GM23338 (cell line): ENCODE results near the gene CTSW. TPM values are rescaled to one million over a fixed set of nuclear protein-coding genes. Genes with fewer than 3 reads are reported as not detected.

Experiments
- ATAC-seq: fragments of 200-7000 bp; cut with Tn5 transposase; 3 replicates; pipeline ENCODE4 v1.9.1; 2020
- DNase-seq: peaks from one replicate; pipeline ENCODE4 v3.0.0-alpha.2; 2015; ENCODE audit warnings: low spot score
- H2AFZ ChIP-seq: fragments of 200-600 bp; sonication (generic); 2 replicates; pipeline ENCODE4 v1.8.0; 2016; ENCODE audit warnings: antibody characterized with exemption, mild to moderate bottlenecking, moderate library complexity
- H3F3A ChIP-seq: fragments of 200-600 bp; sonication (generic); replicated peaks from 2 replicates; pipeline ENCODE4 v1.8.0; 2017; ENCODE audit warnings: antibody characterized with exemption, mixed run types, low read depth
- H3K27ac ChIP-seq: fragments of 200-600 bp; sonication (generic); 2 replicates; pipeline ENCODE4 v1.6.1; 2016; ENCODE audit warnings: low read depth
- H3K27me3 ChIP-seq: fragments of 200-600 bp; sonication (generic); 2 replicates; pipeline ENCODE4 v1.8.0; 2016; ENCODE audit warnings: mild to moderate bottlenecking, mixed run types, moderate library complexity; ENCODE audit not compliant: insufficient read depth
- H3K36me3 ChIP-seq: fragments of 200-600 bp; sonication (generic); 2 replicates; pipeline ENCODE4 v1.8.0; 2016; ENCODE audit warnings: mild to moderate bottlenecking; ENCODE audit not compliant: insufficient read depth
- H3K4me1 ChIP-seq: fragments of 200-600 bp; sonication (generic); 2 replicates; pipeline ENCODE4 v1.8.0; 2016; ENCODE audit warnings: mild to moderate bottlenecking, moderate library complexity; ENCODE audit not compliant: insufficient read depth
- H3K4me2 ChIP-seq: fragments of 200-600 bp; sonication (generic); 2 replicates; pipeline ENCODE4 v1.7.1; 2017; ENCODE audit warnings: mixed run types
- H3K4me3 ChIP-seq: fragments of 200-600 bp; sonication (generic); 2 replicates; pipeline ENCODE4 v1.6.1; 2016; ENCODE audit warnings: mixed run types
- H3K79me2 ChIP-seq: fragments of 200-600 bp; sonication (generic); replicated peaks from 2 replicates; pipeline ENCODE4 v1.8.0; 2017; ENCODE audit warnings: mild to moderate bottlenecking; ENCODE audit not compliant: insufficient read depth
- H3K9me2 ChIP-seq: fragments of 200-600 bp; sonication (generic); 2 replicates; pipeline ENCODE4 v1.8.0; 2017; ENCODE audit not compliant: insufficient read depth
- H4K20me1 ChIP-seq: fragments of 200-600 bp; sonication (generic); replicated peaks from 2 replicates; pipeline ENCODE4 v1.8.0; 2017; ENCODE audit warnings: mild to moderate bottlenecking; ENCODE audit not compliant: insufficient read depth
- H3K27ac Mint-ChIP-seq: 2 replicates; pipeline ENCODE4 v1.8.0; 2020; ENCODE audit warnings: inconsistent platforms, mild to moderate bottlenecking, moderate library complexity, mixed read lengths
- H3K27me3 Mint-ChIP-seq: 3 replicates; pipeline ENCODE4 v1.8.0; 2022; ENCODE audit warnings: low read depth, mild to moderate bottlenecking, moderate library complexity, mixed read lengths, inconsistent platforms; ENCODE audit not compliant: insufficient read depth, poor library complexity
- H3K36me3 Mint-ChIP-seq: 3 replicates; pipeline ENCODE4 v1.8.0; 2021; ENCODE audit warnings: low read depth, mild to moderate bottlenecking, inconsistent platforms, moderate library complexity, mixed read lengths
- H3K4me1 Mint-ChIP-seq: 3 replicates; pipeline ENCODE4 v1.8.0; 2020; ENCODE audit warnings: mild to moderate bottlenecking, inconsistent platforms, mixed read lengths
- H3K4me3 Mint-ChIP-seq: 3 replicates; pipeline ENCODE4 v1.8.0; 2021; ENCODE audit warnings: moderate library complexity, mild to moderate bottlenecking, inconsistent platforms, mixed read lengths
- H3K9me3 Mint-ChIP-seq: 3 replicates; pipeline ENCODE4 v1.8.0; 2020; ENCODE audit warnings: moderate library complexity, mild to moderate bottlenecking, inconsistent platforms, mixed read lengths
- EZH2 ChIP-seq: fragments of 200-600 bp; sonication (generic); IDR thresholded peaks from one replicate; pipeline ENCODE4 v1.8.0; 2017; ENCODE audit warnings: antibody characterized with exemption, mild to moderate bottlenecking, low read depth; ENCODE audit not compliant: unreplicated experiment
- EZH2phosphoT487 ChIP-seq: fragments of 200-600 bp; sonication (generic); IDR thresholded peaks from one replicate; pipeline ENCODE4 v1.8.1; 2018; ENCODE audit warnings: antibody characterized with exemption; ENCODE audit not compliant: unreplicated experiment
- NANOG ChIP-seq: IDR thresholded peaks from 2 replicates; pipeline ENCODE4 v1.6.1; 2016; ENCODE audit warnings: antibody characterized with exemption, borderline replicate concordance
- POLR2AphosphoS5 ChIP-seq: IDR thresholded peaks from 2 replicates; pipeline ENCODE4 v1.6.1; 2016; ENCODE audit warnings: antibody characterized with exemption, low read depth
- polyA plus RNA-seq: library from polyadenylated mRNA; unstranded; fragments of >200 nt; fragmentation: Nextera tagmentation; extraction: Ambion mirVana; gene quantifications from 2 replicates; pipeline ENCODE4 v1.2.1, GENCODE V29; 2016
- total RNA-seq: library from RNA; depleted of rRNA; stranded (reverse); fragments of >200 nt; shearing (Covaris generic); gene quantifications from 2 replicates; pipeline ENCODE4 v1.2.3, GENCODE V29; 2014
- TF ChIP-seq, protein P1 (sequence below): fragments of 250-450 bp; sonication (Bioruptor Pico); IDR thresholded peaks from 2 replicates; pipeline ENCODE4 v1.5.0; 2020; ENCODE audit warnings: mild to moderate bottlenecking, moderate library complexity
- TF ChIP-seq, protein P2 (sequence below): IDR thresholded peaks from 2 replicates; pipeline ENCODE4 v1.6.1; 2016; ENCODE audit warnings: antibody characterized with exemption
- TF ChIP-seq, protein P3 (sequence below), 2 experiments: fragments of 200-600 bp in 1 of 2; sonication (generic) in 1 of 2; conservative IDR thresholded peaks; 2 replicates each; pipeline versions ENCODE4 v1.5.1 to v1.6.1; 2016 to 2017; ENCODE audit warnings: antibody characterized with exemption in 2 of 2, low read depth in 2 of 2, mild to moderate bottlenecking in 2 of 2, moderate library complexity in 1 of 2

The CTSW gene
- total and polyA plus RNA-seq, 2 experiments from 2014 or later: not detected

DNA sequence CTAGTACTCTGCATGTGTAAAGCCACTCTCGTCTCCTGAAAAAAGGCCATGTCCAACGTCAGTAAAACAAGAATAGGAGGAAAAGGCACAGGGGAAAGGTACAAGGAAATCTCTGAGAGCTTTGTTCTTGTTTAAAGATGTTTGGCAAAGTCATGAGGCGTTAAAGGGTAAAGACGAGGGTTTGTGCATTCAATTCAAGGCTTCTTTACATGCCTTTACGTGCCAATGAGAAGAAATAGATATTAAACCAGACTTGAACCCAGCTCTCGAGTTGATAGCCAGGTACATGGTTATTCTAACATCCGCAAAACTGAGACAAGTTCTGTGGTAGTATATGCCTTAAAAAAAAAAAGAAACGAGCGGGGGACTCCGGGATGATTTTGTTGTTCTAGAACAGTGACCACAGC is 21.0 kb upstream of the CTSW start (continued):
- TF ChIP-seq, protein P1, sequence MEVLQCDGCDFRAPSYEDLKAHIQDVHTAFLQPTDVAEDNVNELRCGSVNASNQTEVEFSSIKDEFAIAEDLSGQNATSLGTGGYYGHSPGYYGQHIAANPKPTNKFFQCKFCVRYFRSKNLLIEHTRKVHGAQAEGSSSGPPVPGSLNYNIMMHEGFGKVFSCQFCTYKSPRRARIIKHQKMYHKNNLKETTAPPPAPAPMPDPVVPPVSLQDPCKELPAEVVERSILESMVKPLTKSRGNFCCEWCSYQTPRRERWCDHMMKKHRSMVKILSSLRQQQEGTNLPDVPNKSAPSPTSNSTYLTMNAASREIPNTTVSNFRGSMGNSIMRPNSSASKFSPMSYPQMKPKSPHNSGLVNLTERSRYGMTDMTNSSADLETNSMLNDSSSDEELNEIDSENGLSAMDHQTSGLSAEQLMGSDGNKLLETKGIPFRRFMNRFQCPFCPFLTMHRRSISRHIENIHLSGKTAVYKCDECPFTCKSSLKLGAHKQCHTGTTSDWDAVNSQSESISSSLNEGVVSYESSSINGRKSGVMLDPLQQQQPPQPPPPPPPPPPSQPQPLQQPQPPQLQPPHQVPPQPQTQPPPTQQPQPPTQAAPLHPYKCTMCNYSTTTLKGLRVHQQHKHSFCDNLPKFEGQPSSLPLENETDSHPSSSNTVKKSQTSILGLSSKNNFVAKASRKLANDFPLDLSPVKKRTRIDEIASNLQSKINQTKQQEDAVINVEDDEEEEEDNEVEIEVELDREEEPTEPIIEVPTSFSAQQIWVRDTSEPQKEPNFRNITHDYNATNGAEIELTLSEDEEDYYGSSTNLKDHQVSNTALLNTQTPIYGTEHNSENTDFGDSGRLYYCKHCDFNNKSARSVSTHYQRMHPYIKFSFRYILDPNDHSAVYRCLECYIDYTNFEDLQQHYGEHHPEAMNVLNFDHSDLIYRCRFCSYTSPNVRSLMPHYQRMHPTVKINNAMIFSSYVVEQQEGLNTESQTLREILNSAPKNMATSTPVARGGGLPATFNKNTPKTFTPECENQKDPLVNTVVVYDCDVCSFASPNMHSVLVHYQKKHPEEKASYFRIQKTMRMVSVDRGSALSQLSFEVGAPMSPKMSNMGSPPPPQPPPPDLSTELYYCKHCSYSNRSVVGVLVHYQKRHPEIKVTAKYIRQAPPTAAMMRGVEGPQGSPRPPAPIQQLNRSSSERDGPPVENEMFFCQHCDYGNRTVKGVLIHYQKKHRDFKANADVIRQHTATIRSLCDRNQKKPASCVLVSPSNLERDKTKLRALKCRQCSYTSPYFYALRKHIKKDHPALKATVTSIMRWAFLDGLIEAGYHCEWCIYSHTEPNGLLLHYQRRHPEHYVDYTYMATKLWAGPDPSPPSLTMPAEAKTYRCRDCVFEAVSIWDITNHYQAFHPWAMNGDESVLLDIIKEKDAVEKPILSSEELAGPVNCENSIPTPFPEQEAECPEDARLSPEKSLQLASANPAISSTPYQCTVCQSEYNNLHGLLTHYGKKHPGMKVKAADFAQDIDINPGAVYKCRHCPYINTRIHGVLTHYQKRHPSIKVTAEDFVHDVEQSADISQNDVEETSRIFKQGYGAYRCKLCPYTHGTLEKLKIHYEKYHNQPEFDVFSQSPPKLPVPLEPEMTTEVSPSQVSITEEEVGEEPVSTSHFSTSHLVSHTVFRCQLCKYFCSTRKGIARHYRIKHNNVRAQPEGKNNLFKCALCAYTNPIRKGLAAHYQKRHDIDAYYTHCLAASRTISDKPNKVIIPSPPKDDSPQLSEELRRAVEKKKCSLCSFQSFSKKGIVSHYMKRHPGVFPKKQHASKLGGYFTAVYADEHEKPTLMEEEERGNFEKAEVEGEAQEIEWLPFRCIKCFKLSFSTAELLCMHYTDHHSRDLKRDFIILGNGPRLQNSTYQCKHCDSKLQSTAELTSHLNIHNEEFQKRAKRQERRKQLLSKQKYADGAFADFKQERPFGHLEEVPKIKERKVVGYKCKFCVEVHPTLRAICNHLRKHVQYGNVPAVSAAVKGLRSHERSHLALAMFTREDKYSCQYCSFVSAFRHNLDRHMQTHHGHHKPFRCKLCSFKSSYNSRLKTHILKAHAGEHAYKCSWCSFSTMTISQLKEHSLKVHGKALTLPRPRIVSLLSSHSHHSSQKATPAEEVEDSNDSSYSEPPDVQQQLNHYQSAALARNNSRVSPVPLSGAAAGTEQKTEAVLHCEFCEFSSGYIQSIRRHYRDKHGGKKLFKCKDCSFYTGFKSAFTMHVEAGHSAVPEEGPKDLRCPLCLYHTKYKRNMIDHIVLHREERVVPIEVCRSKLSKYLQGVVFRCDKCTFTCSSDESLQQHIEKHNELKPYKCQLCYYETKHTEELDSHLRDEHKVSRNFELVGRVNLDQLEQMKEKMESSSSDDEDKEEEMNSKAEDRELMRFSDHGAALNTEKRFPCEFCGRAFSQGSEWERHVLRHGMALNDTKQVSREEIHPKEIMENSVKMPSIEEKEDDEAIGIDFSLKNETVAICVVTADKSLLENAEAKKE (CRISPR knock-in tag): no peak
- TF ChIP-seq POLR2AphosphoS5: no peak
- TF ChIP-seq NANOG: no peak
- TF ChIP-seq, protein P2, sequence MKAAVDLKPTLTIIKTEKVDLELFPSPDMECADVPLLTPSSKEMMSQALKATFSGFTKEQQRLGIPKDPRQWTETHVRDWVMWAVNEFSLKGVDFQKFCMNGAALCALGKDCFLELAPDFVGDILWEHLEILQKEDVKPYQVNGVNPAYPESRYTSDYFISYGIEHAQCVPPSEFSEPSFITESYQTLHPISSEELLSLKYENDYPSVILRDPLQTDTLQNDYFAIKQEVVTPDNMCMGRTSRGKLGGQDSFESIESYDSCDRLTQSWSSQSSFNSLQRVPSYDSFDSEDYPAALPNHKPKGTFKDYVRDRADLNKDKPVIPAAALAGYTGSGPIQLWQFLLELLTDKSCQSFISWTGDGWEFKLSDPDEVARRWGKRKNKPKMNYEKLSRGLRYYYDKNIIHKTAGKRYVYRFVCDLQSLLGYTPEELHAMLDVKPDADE: no peak
- TF ChIP-seq EZH2phosphoT487: no peak
- TF ChIP-seq EZH2: no peak

DNA sequence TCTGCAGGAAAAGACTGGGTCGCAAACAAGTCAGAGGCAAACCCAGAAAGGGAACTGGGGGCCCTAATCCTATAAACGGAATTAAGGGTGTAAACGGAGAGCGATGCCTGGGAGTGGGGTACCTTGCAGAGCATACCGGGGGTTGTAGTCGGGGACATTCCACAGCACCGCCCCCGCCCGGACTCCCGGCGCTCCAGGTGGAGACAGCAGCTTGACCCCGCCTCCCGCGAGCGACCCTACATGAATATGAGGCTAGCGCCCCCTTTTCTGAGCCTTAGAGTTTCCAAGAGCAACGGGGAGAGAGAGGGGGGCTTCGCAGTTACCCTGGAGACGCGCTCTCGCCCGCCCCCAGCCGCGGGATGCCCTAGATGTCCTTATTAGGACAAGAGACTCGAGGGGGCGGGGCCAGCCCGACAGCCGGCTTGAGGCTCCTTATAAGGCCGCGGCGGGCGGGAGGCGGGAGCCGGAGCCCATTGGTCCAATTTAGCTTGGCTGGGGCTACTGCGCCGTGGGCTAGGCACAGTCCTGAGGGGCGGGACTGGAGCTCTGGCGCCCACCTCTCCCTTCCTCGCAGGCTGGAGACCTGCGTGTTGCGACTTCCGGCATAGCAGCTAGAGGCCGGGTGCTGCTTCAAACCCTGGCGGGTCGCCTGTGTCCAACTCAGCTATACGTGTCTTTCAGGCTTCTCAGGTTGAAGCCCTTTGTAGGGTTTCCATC is 20.4 kb upstream of the CTSW start:
- H3K27me3 Mint-ChIP-seq: peaks cover 36% of the 10 kb centered on the region
- TF ChIP-seq EZH2: no peak
- peak; percentile 87 for TF ChIP-seq POLR2AphosphoS5
- TF ChIP-seq, protein P3, sequence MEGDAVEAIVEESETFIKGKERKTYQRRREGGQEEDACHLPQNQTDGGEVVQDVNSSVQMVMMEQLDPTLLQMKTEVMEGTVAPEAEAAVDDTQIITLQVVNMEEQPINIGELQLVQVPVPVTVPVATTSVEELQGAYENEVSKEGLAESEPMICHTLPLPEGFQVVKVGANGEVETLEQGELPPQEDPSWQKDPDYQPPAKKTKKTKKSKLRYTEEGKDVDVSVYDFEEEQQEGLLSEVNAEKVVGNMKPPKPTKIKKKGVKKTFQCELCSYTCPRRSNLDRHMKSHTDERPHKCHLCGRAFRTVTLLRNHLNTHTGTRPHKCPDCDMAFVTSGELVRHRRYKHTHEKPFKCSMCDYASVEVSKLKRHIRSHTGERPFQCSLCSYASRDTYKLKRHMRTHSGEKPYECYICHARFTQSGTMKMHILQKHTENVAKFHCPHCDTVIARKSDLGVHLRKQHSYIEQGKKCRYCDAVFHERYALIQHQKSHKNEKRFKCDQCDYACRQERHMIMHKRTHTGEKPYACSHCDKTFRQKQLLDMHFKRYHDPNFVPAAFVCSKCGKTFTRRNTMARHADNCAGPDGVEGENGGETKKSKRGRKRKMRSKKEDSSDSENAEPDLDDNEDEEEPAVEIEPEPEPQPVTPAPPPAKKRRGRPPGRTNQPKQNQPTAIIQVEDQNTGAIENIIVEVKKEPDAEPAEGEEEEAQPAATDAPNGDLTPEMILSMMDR (conservative IDR thresholded peaks at IDR 0.05; ENCODE audit: low read depth in 2 of 2): peak in 1 of 2 experiments; percentile 55; a peak in 2 of 4 replicates
- TF ChIP-seq, protein P2: peak; percentile 35; the same call in 1 of the 2 replicates
- Histone ChIP-seq H3K9me2 (no peaks in the 10 kb centered on the region), H3K4me2 (peak overlapping the region; percentile 99), H3K36me3 (peaks cover 22% of the 10 kb centered on the region), H2AFZ (no peak overlapping the region), H3F3A (peaks cover 49% of the 10 kb centered on the region), H3K4me3 (peak overlapping the region; percentile 95), H3K4me1 (peaks cover 11% of the 10 kb centered on the region), H3K27ac (peak overlapping the region; percentile 96), H4K20me1 (peaks cover 31% of the 10 kb centered on the region), H3K27me3 (no peaks in the 10 kb centered on the region), H3K79me2 (peaks cover 43% of the 10 kb centered on the region)
- H3K27ac Mint-ChIP-seq: peak overlapping the region; percentile 97
- H3K4me3 Mint-ChIP-seq: peak overlapping the region; percentile 91
- peaks cover 4% of the 10 kb centered on the region; the same call in 2 of the 3 replicates for H3K9me3 Mint-ChIP-seq
- H3K36me3 Mint-ChIP-seq: peaks cover 56% of the 10 kb centered on the region
- DNase-seq (peak; percentile 100), ATAC-seq (peak; percentile 68)
- peaks cover 28% of the 10 kb centered on the region for H3K4me1 Mint-ChIP-seq
